Vagina (tissue), 2 donors: ENCODE measurements around the gene FLYWCH1. TPM values are rescaled to one million over a fixed set of nuclear protein-coding genes. Genes with fewer than 3 reads are reported as not detected.

Source experiments
- DNase-seq, 2 donors: peaks; one replicate each; pipeline ENCODE4 v3.0.0-alpha.2; 2017; ENCODE audit errors: extremely low spot score in 2 of 2
- H3K27ac ChIP-seq: fragments of 200-600 bp; sonication (generic); one replicate; pipeline ENCODE4 v1.5.1; 2019
- H3K27me3 ChIP-seq: fragments of 200-600 bp; sonication (generic); one replicate; pipeline ENCODE4 v1.5.1; 2019
- H3K36me3 ChIP-seq, 2 donors: fragments of 200-600 bp; sonication (generic); one replicate each; pipeline ENCODE4 v1.5.1; 2017 to 2019
- H3K4me1 ChIP-seq: fragments of 200-600 bp; sonication (generic); one replicate; pipeline ENCODE4 v1.5.1; 2019
- H3K4me3 ChIP-seq, 2 donors: fragments of 200-600 bp; sonication (generic); 1 replicate in 1 of 2; 2 replicates in 1 of 2; pipeline ENCODE4 v1.5.1; 2016 to 2019
- H3K9me3 ChIP-seq: fragments of 200-600 bp; sonication (generic); one replicate; pipeline ENCODE4 v1.5.1; 2019
- POLR2A ChIP-seq, 2 donors: fragments of 450-650 bp; IDR thresholded peaks; one replicate each; pipeline ENCODE4 v1.6.1; 2017; ENCODE audit warnings: antibody characterized with exemption in 2 of 2, mild to moderate bottlenecking in 2 of 2, moderate library complexity in 2 of 2
- POLR2AphosphoS5 ChIP-seq, 2 donors: sonication (generic); formaldehyde crosslinking; IDR thresholded peaks; one replicate each; pipeline ENCODE4 v1.9.0; 2017; ENCODE audit warnings: antibody characterized with exemption in 2 of 2, mild to moderate bottlenecking in 2 of 2, low read depth in 1 of 2; ENCODE audit not compliant: insufficient read depth in 1 of 2
- intact Hi-C: fragments of 100-400 bp; cut with DNase I; formaldehyde crosslinking; loops from one replicate; pipeline ENCODE4 v1.15.1; 2023
- total RNA-seq: library from RNA; depleted of rRNA; stranded (reverse); fragments of >200 nt; gene quantifications from one replicate; pipeline ENCODE4 v1.2.3, GENCODE V29; 2016
- TF ChIP-seq, protein P1 (sequence below), 3 experiments: fragments of 450-650 bp in 2 of 3; fragments of 200-600 bp in 1 of 3; sonication (generic) in 1 of 3; IDR thresholded peaks; one replicate each; pipeline ENCODE4 v1.5.1; 2017 to 2019; ENCODE audit warnings: antibody characterized with exemption in 3 of 3, mild to moderate bottlenecking in 2 of 3, moderate library complexity in 2 of 3

The FLYWCH1 gene
- total RNA-seq, 1 donor from 2014 or later = 32.9 TPM

DNA sequence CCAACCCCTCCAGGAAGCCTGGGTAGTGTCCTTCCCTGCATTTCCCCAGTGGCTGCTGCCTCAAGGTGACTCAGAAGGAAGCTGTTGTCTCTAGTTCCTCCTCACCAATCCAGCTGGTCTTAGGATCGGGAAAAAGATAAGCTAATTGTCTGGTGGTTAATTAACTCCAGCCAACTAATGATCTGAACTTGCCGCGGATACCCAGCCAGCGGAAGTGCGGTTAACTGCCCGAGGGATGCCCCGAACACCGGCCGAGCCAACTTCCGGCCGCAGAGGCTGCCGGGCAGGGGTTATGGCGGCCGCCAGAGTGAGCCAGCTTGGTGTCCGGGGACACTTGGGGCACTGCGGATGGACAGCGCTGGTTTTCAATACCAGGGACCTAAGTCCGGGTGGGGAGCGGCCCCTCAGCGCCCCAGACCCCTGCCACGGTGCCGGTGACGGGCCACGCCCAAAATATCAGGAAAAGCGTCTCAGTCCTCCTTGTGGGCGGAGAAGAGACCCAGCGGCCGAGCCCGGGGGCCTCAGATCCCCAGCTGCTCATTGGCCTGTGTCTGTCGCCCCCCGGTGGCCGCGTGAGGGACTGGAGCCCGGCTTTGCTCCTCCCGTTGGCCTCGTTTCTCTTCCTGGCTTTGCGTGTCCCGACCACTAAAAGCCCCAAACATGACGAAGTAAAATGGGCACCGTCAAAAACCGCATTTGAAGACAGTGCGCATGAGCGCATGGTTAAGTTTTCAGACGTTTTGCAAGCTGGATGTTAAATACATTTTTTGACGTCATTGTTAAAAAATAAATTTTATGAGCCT lies 43.5 kb upstream of the FLYWCH1 start:
- Histone ChIP-seq H3K4me1 (peaks cover 6% of the 10 kb centered on the region), H3K27ac (peak overlapping the region; percentile 86), H3K4me3 (peak overlapping the region; percentile 57 to 58), H3K36me3 (no peaks in the 10 kb centered on the region), H3K9me3 (no peaks in the 10 kb centered on the region), H3K27me3 (no peaks in the 10 kb centered on the region)
- no peak for DNase-seq
- TF ChIP-seq, protein P1, sequence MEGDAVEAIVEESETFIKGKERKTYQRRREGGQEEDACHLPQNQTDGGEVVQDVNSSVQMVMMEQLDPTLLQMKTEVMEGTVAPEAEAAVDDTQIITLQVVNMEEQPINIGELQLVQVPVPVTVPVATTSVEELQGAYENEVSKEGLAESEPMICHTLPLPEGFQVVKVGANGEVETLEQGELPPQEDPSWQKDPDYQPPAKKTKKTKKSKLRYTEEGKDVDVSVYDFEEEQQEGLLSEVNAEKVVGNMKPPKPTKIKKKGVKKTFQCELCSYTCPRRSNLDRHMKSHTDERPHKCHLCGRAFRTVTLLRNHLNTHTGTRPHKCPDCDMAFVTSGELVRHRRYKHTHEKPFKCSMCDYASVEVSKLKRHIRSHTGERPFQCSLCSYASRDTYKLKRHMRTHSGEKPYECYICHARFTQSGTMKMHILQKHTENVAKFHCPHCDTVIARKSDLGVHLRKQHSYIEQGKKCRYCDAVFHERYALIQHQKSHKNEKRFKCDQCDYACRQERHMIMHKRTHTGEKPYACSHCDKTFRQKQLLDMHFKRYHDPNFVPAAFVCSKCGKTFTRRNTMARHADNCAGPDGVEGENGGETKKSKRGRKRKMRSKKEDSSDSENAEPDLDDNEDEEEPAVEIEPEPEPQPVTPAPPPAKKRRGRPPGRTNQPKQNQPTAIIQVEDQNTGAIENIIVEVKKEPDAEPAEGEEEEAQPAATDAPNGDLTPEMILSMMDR (IDR thresholded peaks at IDR 0.05) = peak; percentile 87 to 98 (median 97)
- peak; percentile 85 to 88 for TF ChIP-seq POLR2AphosphoS5 (IDR thresholded peaks at IDR 0.05; ENCODE audit: insufficient read depth in 1 of 2, low read depth in 1 of 2)
- peak in 1 of 2 donors; percentile 9 for TF ChIP-seq POLR2A (IDR thresholded peaks at IDR 0.05)
- intact Hi-C loops = no loop called here

DNA sequence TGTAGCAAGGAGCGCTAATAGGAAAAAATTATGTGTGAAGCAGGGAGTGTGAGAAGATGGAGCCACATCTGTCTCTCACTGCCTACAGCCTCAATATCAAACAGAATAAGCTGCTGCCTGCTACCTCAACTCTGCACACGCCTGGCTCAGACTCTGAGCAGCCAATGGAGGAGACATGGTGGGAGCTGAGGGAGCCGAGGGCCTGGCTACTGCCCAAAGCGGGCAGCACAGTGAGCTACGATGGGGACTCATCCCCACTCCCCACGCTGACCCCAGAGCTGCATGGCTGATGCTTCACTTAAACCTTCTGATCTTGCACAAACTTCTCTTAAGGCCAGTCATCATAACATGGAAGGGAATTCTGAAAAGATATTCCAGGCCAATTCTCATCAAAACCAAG lies 39.8 kb upstream of the FLYWCH1 start:
- H3K27me3 ChIP-seq = no peaks in the 10 kb centered on the region
- H3K9me3 ChIP-seq = no peaks in the 10 kb centered on the region
- intact Hi-C loops = loop anchor here (5.0 kb wide), 1 partner anchor 35 kb away; no protein-coding TSS in a partner anchor

DNA sequence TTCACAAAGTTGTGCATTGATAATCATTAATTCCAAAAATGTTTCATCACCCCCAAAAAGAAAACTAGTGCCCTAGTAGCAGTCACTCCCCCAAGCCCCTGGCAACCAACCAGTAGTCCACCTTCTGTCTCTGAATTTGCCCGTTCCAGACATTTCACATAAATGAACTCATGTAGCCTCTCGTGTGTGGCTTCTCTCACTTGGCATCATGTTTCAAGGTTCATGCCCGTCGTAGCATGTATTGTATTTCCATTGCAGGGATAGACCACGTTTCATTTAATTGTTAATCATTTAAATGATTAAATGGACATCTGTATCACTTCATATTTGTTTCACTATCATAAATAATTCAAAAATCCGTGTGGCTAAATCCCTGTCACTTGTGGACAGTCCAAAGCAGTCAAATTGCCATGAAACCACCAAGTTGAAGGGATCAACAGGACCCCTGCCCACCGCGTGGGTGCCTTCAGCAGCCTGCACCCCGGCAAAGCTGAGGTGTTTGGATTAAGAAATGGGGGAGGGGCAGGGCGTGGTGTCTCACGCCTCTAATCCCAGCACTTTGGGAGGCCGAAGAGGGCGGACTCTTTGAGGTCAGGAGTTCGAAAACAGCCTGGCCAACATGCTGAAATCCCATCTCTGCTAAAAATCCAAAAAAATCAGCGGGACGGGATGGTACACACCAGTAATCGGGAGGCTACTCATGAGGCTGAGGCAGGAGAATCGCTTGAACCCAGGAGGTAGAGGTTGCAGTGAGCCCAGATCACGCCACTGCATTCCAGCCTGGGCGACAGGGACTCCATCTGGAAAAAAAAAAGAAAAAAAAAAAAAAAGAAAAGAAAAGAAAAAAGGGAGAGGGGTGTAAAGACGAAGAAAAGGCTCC lies 37.5 kb upstream of the FLYWCH1 start:
- no peaks in the 10 kb centered on the region for H3K36me3 ChIP-seq
- H3K4me1 ChIP-seq = no peaks in the 10 kb centered on the region
- no peak overlapping the region for H3K27ac ChIP-seq
- no peak for DNase-seq
- H3K4me3 ChIP-seq = no peak overlapping the region
- no peak for TF ChIP-seq POLR2A (IDR thresholded peaks at IDR 0.05)
- TF ChIP-seq, protein P1 (IDR thresholded peaks at IDR 0.05) = no peak
- no peak for TF ChIP-seq POLR2AphosphoS5 (IDR thresholded peaks at IDR 0.05; ENCODE audit: insufficient read depth in 1 of 2, low read depth in 1 of 2)
- no peaks in the 10 kb centered on the region for H3K27me3 ChIP-seq
- intact Hi-C loops = loop anchor here (5.0 kb wide), 1 partner anchor 33 kb away; no protein-coding TSS in a partner anchor
- H3K9me3 ChIP-seq = no peaks in the 10 kb centered on the region

More for the DNA sequence above, 39.8 kb upstream of the FLYWCH1 start:
- peaks cover 6% of the 10 kb centered on the region for H3K4me1 ChIP-seq
- H3K36me3 ChIP-seq = no peaks in the 10 kb centered on the region
- no peak overlapping the region for H3K4me3 ChIP-seq
- TF ChIP-seq POLR2AphosphoS5 (IDR thresholded peaks at IDR 0.05; ENCODE audit: insufficient read depth in 1 of 2, low read depth in 1 of 2) = no peak
- TF ChIP-seq, protein P1 (IDR thresholded peaks at IDR 0.05) = no peak
- TF ChIP-seq POLR2A (IDR thresholded peaks at IDR 0.05) = no peak
- DNase-seq = no peak
- no peak overlapping the region for H3K27ac ChIP-seq

DNA sequence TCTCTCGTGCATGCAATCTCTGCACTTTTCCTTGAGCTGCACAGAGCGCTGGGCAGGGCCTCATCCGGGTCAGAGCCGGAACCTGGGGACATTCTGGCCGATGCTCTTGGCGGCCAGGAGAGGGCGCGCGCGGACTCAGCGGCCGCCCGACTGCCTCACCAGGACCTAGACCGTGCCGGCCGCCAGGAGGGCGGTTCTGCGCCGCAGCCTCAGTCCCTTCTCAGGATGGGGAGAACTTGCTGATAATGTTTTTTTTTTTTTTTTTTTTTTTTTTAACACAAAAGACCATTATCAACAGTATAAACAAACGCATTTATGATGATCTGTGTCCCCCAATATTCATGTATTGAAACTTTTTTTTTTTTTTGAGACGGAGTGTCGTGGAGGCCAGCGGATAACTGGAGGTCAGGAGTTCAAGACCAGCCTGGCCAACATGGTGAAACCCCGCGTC lies 36.8 kb upstream of the FLYWCH1 start:
- Histone ChIP-seq H3K9me3 (no peaks in the 10 kb centered on the region), H3K27ac (no peak overlapping the region), H3K4me3 (no peak overlapping the region), H3K27me3 (no peaks in the 10 kb centered on the region), H3K4me1 (no peaks in the 10 kb centered on the region), H3K36me3 (no peaks in the 10 kb centered on the region)
- no peak for DNase-seq
- TF ChIP-seq POLR2AphosphoS5 (IDR thresholded peaks at IDR 0.05; ENCODE audit: insufficient read depth in 1 of 2, low read depth in 1 of 2) (peak; percentile 46 to 62), POLR2A (IDR thresholded peaks at IDR 0.05) (no peak)
- TF ChIP-seq, protein P1 (IDR thresholded peaks at IDR 0.05) = peak; percentile 82 to 98 (median 85)
- intact Hi-C loops = loop anchor here (5.0 kb wide), 1 partner anchor 32 kb away; no protein-coding TSS in a partner anchor
